Loucy (cell line): ENCODE data around the gene SET.

ENCODE experiments used
- H2AFZ ChIP-seq: fragments of 200-600 bp; sonication (generic); 2 replicates; pipeline ENCODE4 v1.6.0; 2016; ENCODE audit warnings: antibody characterized with exemption, mild to moderate bottlenecking, low read length, moderate library complexity
- H3F3A ChIP-seq: fragments of 200-600 bp; 2 replicates; pipeline ENCODE4 v1.6.0; 2016; ENCODE audit warnings: antibody characterized with exemption, low read depth, mild to moderate bottlenecking
- H3K27me3 ChIP-seq: fragments of 200-600 bp; sonication (generic); 2 replicates; pipeline ENCODE4 v1.6.1; 2014; ENCODE audit warnings: low read length, mild to moderate bottlenecking; ENCODE audit not compliant: insufficient read depth, poor library complexity, severe bottlenecking
- H3K36me3 ChIP-seq: fragments of 200-600 bp; sonication (generic); 2 replicates; pipeline ENCODE4 v1.6.1; 2016; ENCODE audit warnings: low read length; ENCODE audit not compliant: insufficient read depth
- H3K4me1 ChIP-seq: fragments of 200-600 bp; sonication (generic); 2 replicates; pipeline ENCODE4 v1.5.1; 2014; ENCODE audit warnings: low read length, mild to moderate bottlenecking; ENCODE audit not compliant: insufficient read depth, poor library complexity, severe bottlenecking
- H3K4me2 ChIP-seq: fragments of 200-600 bp; sonication (generic); 2 replicates; pipeline ENCODE4 v1.6.0; 2014; ENCODE audit warnings: antibody characterized with exemption, low read length, low read depth, mild to moderate bottlenecking; ENCODE audit not compliant: poor library complexity, severe bottlenecking
- H3K4me3 ChIP-seq: fragments of 200-600 bp; sonication (generic); 2 replicates; pipeline ENCODE4 v1.5.1; 2014; ENCODE audit warnings: low read length, mild to moderate bottlenecking, mixed read lengths; ENCODE audit not compliant: poor library complexity, severe bottlenecking
- H3K79me2 ChIP-seq: fragments of 200-600 bp; sonication (generic); 2 replicates; pipeline ENCODE4 v1.6.1; 2014; ENCODE audit warnings: low read length; ENCODE audit not compliant: insufficient read depth
- H3K9ac ChIP-seq: fragments of 200-600 bp; sonication (generic); 2 replicates; pipeline ENCODE4 v1.6.0; 2014; ENCODE audit warnings: mild to moderate bottlenecking, low read depth, low read length, moderate library complexity; ENCODE audit not compliant: poor library complexity, severe bottlenecking
- H3K9me2 ChIP-seq: fragments of 200-600 bp; sonication (generic); replicated peaks from 2 replicates; pipeline ENCODE4 v1.6.1; 2016; ENCODE audit warnings: low read depth, low read length, mixed read lengths
- H3K9me3 ChIP-seq: fragments of 200-600 bp; sonication (generic); 2 replicates; pipeline ENCODE4 v1.6.1; 2014; ENCODE audit warnings: mild to moderate bottlenecking, antibody characterized with exemption, low read length, low read depth; ENCODE audit not compliant: insufficient read depth
- H4K20me1 ChIP-seq: fragments of 200-600 bp; sonication (generic); 2 replicates; pipeline ENCODE4 v1.6.0; 2014; ENCODE audit warnings: antibody characterized with exemption, low read length, mild to moderate bottlenecking; ENCODE audit not compliant: insufficient read depth, poor library complexity, severe bottlenecking
- EZH2phosphoT487 ChIP-seq: fragments of 200-600 bp; IDR thresholded peaks from 2 replicates; pipeline ENCODE4 v1.6.1; 2018; ENCODE audit warnings: antibody characterized with exemption, mild to moderate bottlenecking, moderate library complexity, borderline replicate concordance
- TF ChIP-seq, protein P1 (sequence below): fragments of 200-600 bp; sonication (generic); conservative IDR thresholded peaks from 2 replicates; pipeline ENCODE4 v1.5.1; 2014; ENCODE audit warnings: mild to moderate bottlenecking, antibody characterized with exemption, low read length

SET gene

DNA sequence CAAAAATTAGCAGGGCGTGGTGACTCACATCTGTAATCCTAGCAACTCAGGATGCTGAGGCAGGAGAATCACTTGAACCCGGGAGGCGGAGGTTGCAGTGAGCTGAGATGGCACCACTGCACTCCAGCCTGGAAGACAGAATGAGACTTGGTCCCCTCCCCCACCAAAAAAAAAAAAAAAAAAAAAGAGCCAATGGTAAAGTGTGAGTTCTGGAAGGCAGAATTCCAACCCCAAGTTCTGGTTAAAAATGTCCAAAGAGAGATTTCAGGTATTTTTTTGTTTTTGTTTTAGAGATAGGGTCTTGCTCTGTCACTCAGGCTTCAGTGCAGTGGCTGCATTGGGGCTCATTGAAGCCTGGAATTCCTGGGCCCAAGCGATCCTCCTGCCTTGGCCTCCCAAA lies 1.6 kb upstream of the SET start:
- Histone ChIP-seq H3K4me1 (peaks cover 52% of the 10 kb centered on the region), H3K27me3 (no peaks in the 10 kb centered on the region), H3K79me2 (peaks cover 68% of the 10 kb centered on the region), H3K9me2 (no peaks in the 10 kb centered on the region), H3F3A (no peaks in the 10 kb centered on the region), H3K4me2 (no peak overlapping the region), H3K4me3 (no peak overlapping the region), H3K36me3 (peaks cover 13% of the 10 kb centered on the region), H3K9me3 (no peaks in the 10 kb centered on the region), H4K20me1 (peaks cover 23% of the 10 kb centered on the region), H2AFZ (no peak overlapping the region), H3K9ac (no peak overlapping the region)
- TF ChIP-seq, protein P1, sequence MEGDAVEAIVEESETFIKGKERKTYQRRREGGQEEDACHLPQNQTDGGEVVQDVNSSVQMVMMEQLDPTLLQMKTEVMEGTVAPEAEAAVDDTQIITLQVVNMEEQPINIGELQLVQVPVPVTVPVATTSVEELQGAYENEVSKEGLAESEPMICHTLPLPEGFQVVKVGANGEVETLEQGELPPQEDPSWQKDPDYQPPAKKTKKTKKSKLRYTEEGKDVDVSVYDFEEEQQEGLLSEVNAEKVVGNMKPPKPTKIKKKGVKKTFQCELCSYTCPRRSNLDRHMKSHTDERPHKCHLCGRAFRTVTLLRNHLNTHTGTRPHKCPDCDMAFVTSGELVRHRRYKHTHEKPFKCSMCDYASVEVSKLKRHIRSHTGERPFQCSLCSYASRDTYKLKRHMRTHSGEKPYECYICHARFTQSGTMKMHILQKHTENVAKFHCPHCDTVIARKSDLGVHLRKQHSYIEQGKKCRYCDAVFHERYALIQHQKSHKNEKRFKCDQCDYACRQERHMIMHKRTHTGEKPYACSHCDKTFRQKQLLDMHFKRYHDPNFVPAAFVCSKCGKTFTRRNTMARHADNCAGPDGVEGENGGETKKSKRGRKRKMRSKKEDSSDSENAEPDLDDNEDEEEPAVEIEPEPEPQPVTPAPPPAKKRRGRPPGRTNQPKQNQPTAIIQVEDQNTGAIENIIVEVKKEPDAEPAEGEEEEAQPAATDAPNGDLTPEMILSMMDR = no peak
- TF ChIP-seq EZH2phosphoT487 = no peak

DNA sequence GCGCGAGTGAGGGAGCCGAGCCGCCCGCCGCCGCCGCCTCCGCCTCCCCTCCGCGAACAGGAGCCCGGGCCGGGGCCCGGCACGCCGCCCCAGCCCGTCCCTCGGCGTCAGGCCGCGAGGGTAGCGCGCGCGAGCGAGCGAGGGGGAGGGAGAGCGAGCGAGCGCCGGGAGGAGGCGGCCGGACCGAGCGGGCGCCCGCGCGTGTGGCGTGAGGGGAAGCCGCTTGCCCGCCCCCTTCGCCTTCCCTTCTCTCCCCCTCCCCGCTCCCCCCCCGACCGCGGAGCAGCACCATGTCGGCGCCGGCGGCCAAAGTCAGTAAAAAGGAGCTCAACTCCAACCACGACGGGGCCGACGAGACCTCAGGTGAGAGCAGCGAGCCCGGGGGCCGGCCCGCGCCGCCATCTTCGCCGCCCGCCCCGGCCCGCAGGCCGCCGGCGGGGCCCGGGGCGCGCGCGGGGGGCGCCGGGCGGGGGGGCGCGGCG lies 312 bp downstream of the SET start:
- Histone ChIP-seq H3K4me1 (peaks cover 57% of the 10 kb centered on the region), H3K4me2 (no peak overlapping the region), H3K9me3 (no peaks in the 10 kb centered on the region)

DNA sequence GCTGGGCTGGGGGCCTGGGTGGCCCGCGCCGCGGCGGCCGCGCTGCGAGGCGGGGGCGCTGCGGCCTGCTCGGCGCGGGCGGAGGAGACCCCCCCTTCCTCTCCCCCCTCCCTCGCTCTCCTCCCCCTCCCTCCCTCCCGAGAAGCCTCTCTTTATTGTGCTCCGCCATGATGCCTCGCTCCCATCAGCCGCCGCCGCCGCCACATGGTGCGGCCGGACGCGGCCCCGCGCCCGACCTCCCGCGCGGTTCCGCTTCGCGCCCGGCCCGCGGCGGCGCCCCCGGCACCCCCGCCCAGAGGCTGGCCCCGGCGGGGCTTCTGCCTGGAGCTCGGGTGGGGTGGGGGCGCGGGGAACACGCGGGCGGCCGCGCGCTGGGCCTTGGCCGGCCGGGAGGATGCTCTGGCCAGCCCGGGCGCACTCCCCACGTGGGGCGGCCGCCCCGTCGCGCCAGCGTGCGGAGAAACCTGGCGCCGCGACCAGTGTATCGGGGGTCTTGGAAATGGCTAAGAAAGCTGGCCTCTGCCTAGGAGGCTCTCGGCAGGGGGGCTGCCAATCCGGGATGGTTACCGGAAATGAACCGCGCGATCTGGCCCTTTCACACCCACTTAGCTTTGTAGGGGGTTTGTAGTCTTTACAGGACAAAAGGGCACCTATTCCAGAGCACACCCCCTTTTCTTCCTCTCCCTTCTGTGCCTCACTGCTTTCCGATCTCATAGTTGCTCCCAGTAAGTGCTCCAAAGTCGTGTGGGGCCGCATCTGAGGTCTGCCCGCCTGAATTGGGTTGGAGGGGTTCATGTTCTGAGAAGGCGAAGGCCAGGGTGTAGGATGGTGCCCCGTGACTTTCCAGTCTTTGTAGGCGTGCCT lies 1.0 kb downstream of the SET start:
- no peak for TF ChIP-seq EZH2phosphoT487
- TF ChIP-seq, protein P1 = no peak
- Histone ChIP-seq H3K36me3 (peaks cover 36% of the 10 kb centered on the region), H3K4me1 (peaks cover 50% of the 10 kb centered on the region), H2AFZ (no peak overlapping the region), H4K20me1 (peaks cover 44% of the 10 kb centered on the region), H3K9ac (peak overlapping the region; percentile 96), H3F3A (no peaks in the 10 kb centered on the region), H3K79me2 (peaks cover 77% of the 10 kb centered on the region), H3K27me3 (no peaks in the 10 kb centered on the region), H3K4me2 (peak overlapping the region; percentile 95), H3K9me2 (no peaks in the 10 kb centered on the region), H3K4me3 (peak overlapping the region; percentile 95), H3K9me3 (no peaks in the 10 kb centered on the region)

More for the DNA sequence above, 312 bp downstream of the SET start:
- Histone ChIP-seq H4K20me1 (peaks cover 42% of the 10 kb centered on the region), H3K36me3 (peaks cover 32% of the 10 kb centered on the region), H3K79me2 (peaks cover 73% of the 10 kb centered on the region), H3F3A (no peaks in the 10 kb centered on the region), H3K9ac (peak overlapping the region; percentile 73), H3K9me2 (no peaks in the 10 kb centered on the region), H2AFZ (no peak overlapping the region), H3K4me3 (peak overlapping the region; percentile 75), H3K27me3 (no peaks in the 10 kb centered on the region)
- TF ChIP-seq, protein P1 = no peak
- no peak for TF ChIP-seq EZH2phosphoT487
